ENCODE data around the gene BNIP5.

The BNIP5 gene

DNA sequence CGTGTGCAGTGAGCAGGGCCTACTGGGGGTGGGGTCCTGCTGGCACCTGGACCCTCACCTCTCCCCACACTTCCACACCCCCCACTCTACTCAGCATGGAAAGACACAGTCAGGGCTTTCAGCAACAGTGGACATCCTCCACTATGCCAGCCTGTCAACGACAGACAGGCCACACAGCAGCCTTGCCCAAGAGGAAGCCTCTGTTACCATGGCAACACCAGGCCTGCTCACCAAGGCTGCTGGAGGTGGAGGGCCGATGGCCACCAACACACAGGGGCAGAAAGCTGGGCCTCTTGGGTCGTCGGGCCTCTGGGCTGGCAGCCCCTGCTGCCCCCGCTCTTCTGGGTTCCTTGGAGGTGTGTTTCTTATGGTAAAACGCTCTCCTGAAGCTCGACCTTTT is 13.6 kb downstream of the BNIP5 start:
- DNase-seq (ENCODE audit: low read depth) = peak; percentile 34

- no peak for DNase-seq (ENCODE audit: low read depth)
These were observed 14.1 kb downstream of the BNIP5 start for GRCh38 chr6:36322591-36322990.

DNA sequence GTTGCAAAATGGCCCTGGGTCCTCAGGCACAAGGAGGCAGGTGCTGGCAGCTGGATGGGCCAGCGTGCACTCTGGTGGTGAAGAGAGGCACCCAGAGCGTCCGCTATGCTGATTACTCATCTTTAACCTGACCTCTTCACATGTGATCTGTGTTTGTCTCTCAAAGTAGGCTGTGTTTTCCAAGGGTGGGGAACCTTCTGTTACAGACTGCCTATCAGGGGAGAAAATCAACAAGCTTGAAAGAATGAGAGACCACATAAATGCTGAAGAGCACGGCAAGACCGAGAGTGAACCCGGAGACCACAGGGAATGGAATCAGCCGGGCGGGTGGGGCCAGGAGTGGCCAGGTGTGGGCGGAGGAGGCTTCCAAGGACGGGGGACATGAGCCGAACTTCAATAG is 16.2 kb downstream of the BNIP5 start:
- DNase-seq (ENCODE audit: low read depth) = no peak

GRCh38 chr6:36319821-36320220 is 16.9 kb downstream of the BNIP5 start:
- DNase-seq (ENCODE audit: low read depth) = no peak

DNA sequence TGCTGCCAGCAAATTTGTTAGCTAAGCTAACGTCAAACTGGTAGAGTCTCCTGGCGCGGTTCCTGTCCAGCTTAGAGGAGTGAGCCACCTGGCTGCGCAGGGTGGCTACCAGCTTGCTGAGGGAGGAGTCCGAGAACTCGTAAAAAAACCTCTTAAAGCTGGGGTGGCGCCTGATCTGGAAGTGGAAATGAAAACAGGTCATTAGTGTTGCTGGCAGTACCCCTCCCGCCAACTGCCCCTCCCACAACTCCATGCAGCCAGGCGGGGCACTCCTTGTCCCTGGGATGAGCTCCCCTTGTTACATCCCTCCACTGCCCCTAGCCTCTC is 17.3 kb downstream of the BNIP5 start:
- no peak for DNase-seq (ENCODE audit: low read depth)

GRCh38 chr6:36318690-36319435 is 17.8 kb downstream of the BNIP5 start:
- DNase-seq (ENCODE audit: low read depth) = no peak

GRCh38 chr6:36317623-36318022 is 19.1 kb downstream of the BNIP5 start:
- DNase-seq (ENCODE audit: low read depth) = no peak

GRCh38 chr6:36315921-36316320 is 20.8 kb downstream of the BNIP5 start:
- no peak for DNase-seq (ENCODE audit: low read depth)

DNA sequence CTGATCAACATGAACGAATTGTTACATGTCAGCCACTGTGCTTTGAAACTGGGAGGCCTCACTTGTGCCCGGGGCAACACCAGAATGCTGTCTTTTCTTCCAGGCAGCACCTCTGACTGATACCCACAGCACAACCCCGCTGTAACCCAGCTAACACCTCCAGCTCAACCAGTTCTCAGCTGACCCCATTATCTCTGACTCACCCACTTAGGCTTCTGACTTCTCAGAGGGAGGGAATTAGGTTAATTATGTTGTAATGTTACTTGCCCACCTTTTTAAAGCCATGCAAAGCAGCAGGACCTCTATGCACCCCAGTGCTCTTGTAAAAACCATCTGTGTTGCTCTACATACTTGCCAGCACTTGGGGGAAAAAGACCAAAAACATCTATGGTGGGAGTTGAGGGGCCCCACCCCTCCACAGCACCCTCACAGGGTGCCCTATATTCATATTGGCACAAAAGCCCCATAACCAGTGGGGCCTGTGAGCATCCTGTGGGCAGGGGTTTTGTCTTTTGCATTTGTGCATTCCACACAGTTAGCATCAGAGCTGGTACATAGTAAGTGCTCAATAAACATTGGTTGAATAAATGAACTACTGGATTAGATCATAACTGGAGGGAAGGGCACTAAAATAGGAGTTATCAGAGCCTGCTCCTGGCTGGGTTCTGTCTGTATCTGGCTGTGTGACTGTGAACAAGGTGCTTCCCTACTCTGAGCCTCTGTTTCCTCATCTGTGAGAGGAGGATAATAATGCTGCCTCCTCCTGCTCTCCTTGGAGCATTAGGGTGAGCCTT is 22.3 kb downstream of the BNIP5 start:
- peak; percentile 21 for DNase-seq (ENCODE audit: low read depth)

GRCh38 chr6:36313649-36313936 is 23.1 kb downstream of the BNIP5 start:
- no peak for DNase-seq (ENCODE audit: low read depth)

DNA sequence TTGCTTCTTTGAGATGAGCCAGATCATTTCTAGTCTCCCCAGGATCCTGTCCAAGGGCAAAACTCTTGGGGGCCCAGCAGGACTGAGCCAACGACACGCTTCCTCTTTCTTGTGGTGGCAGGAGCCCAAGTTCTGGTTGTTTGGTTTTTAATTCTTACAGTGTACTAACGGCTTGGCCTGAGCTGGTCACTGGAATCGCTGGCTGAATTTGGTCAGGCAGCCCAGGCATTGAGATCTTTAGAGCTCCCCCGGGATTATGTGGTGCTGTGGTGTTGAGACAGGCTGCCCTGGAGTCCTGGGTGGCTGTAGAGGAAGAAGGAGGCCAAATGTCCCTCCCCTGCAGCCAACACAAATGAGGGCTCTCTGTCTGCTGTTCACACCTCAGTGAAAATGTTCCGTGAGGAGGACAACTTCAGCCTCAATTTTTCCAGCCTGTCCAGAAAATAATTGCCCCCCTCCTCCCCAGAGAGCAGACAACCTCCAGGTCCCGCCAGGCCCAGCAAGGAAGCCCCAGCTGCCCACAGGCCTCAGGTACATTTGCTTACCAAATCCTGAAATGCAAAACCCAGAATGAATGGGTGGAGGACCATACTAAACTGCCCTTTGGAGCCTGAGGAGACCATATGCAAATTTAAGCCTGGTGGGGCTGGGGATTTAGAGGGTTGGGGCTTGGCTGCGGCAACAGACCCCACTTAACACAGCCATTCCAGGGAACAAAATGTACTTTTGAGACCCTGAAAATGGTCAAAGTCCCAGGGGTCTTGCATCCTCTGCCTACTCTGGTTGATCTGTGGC is 23.6 kb downstream of the BNIP5 start:
- no peak for DNase-seq (ENCODE audit: low read depth)

- DNase-seq (ENCODE audit: low read depth) = no peak
These were observed 26.8 kb downstream of the BNIP5 start for GRCh38 chr6:36309900-36310299.

DNA sequence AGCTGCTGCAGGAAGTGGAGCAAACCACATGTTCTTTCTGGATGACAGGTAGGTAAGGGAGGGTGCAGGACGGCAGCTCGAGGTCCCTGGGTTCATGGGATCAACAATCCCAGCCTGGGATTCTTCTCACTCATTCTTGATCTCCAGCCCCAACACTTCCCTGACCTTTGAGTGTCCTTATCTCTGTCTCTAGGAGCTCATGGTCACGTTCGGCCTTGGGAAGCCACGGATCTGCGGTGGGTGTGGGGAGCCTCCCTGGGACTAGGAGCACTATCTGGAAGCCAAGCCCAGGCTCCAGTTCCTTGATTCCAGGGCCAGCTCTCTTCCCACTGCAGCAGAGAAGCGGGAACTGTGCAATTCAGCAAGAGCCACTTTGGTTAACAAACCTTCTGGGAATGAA is 27.5 kb downstream of the BNIP5 start:
- DNase-seq (ENCODE audit: low read depth) = no peak

DNA sequence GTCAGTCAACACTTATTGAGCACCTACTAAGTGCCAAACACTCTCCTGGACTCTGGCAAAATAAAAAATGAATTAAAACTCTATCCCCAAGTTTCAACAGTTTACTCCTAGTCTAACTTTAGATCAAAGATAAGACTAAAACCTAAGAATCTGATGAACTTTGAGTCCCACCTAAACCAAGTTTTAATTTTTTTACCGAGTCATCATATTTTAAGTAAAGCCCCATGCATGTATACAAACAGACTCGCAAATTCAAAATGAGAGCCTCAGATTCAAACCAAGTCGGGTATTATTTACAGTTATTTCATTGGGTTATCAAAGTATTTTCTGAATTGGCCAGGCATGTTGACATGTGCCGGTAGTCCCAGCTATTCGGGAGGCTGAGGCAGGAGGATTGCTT is 28.2 kb downstream of the BNIP5 start:
- DNase-seq (ENCODE audit: low read depth) = no peak

DNA sequence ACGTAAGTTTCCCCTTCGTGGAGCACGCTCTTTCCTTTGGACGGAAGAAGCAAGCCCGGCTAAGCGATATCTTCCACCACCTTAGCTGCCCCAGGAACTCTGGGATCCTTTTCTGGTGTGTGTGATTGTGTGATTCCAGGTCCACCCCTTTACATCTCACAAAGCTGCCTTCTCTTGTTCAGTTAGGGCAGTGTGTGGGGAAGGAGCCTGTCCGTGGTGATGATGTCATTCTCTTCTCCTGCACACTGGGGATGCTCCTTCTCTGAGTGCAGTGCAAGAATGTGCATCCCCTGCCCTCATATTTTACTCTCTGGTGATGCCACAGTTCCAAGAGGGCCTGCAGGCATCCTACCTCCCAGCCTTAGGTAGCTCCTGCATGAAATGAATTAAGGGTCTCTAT is 30.3 kb downstream of the BNIP5 start:
- DNase-seq (ENCODE audit: low read depth) = no peak

DNA sequence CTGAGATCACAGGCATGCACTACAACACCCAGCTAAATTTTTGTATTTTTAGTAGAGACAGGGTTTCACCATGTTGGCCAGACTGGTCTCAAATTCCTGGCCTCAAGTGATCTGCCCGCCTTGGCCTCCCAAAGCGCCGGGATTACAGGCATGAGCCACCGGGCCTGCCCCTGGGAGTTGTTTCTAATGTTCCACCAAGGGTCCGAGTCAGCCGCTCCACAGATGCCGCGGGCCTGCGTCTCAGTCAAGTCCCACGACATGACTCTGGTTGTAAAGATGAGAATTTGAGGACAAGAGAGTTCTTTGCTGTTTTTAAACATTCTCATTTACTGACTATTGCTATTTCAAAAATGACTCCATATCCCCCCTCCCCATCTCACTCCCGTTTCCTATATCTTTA is 30.8 kb downstream of the BNIP5 start:
- DNase-seq (ENCODE audit: low read depth) = no peak

- DNase-seq (ENCODE audit: low read depth) = peak; percentile 94
These were observed 34.3 kb downstream of the BNIP5 start for GRCh38 chr6:36302227-36302976.

GRCh38 chr6:36301781-36302180 is 34.9 kb downstream of the BNIP5 start:
- DNase-seq (ENCODE audit: low read depth) = no peak

- DNase-seq (ENCODE audit: low read depth) = no peak
These were observed 35.5 kb downstream of the BNIP5 start for GRCh38 chr6:36301085-36301658.

GRCh38 chr6:36298027-36298426 is 38.7 kb downstream of the BNIP5 start:
- DNase-seq (ENCODE audit: low read depth) = no peak

DNA sequence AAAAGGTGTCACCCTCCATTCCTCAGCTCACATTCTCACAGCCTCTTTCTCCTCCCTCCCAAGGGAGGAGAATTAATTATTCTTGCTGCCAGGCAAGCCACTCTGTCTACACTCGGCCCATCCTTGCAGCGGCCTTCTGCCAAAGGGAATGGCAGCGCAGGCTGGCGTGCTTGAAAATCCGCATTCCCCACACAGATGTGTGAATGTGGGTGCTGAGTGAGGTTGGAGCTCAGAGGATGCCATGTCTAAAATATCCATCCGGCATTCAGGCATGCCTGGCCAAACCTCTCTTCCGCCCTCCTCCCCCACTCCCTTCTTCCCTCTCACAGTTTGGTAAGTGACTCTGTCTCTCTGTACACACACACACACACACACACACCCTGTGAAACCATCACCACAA is 39.2 kb downstream of the BNIP5 start:
- DNase-seq (ENCODE audit: low read depth) = no peak

GRCh38 chr6:36297051-36297450 is 39.6 kb downstream of the BNIP5 start:
- DNase-seq (ENCODE audit: low read depth) = no peak
